ENCODE measurements around the gene EXOC4. TPM values are rescaled to one million over a fixed set of nuclear protein-coding genes. Genes with fewer than 3 reads are reported as not detected.

Gene EXOC4
- total and polyA plus RNA-seq, 2 of the 8 experiments (the other 6 are each of a cell fraction or from before 2014, with no cell fraction given) = 27.0 to 67.3 TPM

DNA sequence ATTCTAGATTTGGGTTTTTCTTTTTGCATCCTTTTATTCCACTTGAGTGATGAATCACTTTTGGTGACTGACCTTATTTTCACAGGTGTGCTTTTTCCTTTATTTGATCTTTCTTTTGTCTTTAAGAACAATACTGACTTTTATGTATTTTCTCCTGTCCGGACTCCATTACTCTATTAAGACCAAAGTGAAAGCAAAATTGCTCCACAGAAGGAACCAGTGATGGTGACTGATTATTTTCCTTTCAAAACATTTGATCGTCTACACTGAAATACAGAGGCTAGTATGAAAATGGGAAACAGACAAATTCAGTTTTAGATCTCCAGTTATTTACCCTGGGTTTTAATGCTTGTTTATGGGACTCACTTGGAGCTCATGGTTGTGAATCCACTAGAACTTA lies 15.5 kb downstream of the EXOC4 start (continued):
- TF ChIP-seq, protein P1, sequence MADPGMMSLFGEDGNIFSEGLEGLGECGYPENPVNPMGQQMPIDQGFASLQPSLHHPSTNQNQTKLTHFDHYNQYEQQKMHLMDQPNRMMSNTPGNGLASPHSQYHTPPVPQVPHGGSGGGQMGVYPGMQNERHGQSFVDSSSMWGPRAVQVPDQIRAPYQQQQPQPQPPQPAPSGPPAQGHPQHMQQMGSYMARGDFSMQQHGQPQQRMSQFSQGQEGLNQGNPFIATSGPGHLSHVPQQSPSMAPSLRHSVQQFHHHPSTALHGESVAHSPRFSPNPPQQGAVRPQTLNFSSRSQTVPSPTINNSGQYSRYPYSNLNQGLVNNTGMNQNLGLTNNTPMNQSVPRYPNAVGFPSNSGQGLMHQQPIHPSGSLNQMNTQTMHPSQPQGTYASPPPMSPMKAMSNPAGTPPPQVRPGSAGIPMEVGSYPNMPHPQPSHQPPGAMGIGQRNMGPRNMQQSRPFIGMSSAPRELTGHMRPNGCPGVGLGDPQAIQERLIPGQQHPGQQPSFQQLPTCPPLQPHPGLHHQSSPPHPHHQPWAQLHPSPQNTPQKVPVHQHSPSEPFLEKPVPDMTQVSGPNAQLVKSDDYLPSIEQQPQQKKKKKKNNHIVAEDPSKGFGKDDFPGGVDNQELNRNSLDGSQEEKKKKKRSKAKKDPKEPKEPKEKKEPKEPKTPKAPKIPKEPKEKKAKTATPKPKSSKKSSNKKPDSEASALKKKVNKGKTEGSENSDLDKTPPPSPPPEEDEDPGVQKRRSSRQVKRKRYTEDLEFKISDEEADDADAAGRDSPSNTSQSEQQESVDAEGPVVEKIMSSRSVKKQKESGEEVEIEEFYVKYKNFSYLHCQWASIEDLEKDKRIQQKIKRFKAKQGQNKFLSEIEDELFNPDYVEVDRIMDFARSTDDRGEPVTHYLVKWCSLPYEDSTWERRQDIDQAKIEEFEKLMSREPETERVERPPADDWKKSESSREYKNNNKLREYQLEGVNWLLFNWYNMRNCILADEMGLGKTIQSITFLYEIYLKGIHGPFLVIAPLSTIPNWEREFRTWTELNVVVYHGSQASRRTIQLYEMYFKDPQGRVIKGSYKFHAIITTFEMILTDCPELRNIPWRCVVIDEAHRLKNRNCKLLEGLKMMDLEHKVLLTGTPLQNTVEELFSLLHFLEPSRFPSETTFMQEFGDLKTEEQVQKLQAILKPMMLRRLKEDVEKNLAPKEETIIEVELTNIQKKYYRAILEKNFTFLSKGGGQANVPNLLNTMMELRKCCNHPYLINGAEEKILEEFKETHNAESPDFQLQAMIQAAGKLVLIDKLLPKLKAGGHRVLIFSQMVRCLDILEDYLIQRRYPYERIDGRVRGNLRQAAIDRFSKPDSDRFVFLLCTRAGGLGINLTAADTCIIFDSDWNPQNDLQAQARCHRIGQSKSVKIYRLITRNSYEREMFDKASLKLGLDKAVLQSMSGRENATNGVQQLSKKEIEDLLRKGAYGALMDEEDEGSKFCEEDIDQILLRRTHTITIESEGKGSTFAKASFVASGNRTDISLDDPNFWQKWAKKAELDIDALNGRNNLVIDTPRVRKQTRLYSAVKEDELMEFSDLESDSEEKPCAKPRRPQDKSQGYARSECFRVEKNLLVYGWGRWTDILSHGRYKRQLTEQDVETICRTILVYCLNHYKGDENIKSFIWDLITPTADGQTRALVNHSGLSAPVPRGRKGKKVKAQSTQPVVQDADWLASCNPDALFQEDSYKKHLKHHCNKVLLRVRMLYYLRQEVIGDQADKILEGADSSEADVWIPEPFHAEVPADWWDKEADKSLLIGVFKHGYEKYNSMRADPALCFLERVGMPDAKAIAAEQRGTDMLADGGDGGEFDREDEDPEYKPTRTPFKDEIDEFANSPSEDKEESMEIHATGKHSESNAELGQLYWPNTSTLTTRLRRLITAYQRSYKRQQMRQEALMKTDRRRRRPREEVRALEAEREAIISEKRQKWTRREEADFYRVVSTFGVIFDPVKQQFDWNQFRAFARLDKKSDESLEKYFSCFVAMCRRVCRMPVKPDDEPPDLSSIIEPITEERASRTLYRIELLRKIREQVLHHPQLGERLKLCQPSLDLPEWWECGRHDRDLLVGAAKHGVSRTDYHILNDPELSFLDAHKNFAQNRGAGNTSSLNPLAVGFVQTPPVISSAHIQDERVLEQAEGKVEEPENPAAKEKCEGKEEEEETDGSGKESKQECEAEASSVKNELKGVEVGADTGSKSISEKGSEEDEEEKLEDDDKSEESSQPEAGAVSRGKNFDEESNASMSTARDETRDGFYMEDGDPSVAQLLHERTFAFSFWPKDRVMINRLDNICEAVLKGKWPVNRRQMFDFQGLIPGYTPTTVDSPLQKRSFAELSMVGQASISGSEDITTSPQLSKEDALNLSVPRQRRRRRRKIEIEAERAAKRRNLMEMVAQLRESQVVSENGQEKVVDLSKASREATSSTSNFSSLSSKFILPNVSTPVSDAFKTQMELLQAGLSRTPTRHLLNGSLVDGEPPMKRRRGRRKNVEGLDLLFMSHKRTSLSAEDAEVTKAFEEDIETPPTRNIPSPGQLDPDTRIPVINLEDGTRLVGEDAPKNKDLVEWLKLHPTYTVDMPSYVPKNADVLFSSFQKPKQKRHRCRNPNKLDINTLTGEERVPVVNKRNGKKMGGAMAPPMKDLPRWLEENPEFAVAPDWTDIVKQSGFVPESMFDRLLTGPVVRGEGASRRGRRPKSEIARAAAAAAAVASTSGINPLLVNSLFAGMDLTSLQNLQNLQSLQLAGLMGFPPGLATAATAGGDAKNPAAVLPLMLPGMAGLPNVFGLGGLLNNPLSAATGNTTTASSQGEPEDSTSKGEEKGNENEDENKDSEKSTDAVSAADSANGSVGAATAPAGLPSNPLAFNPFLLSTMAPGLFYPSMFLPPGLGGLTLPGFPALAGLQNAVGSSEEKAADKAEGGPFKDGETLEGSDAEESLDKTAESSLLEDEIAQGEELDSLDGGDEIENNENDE (IDR thresholded peaks at IDR 0.05; ENCODE audit: insufficient replicate concordance, low read length) = no peak
- TF ChIP-seq EP300 (IDR thresholded peaks at IDR 0.05; ENCODE audit: borderline replicate concordance in 1 of 2, low read depth in 2 of 2, low read length in 2 of 2) (no peak), ASH2L (IDR thresholded peaks at IDR 0.05; ENCODE audit: low read length) (no peak), CTBP2 (IDR thresholded peaks at IDR 0.05; ENCODE audit: borderline replicate concordance, insufficient read depth, insufficient read length, low read length) (no peak), FOSL1 (IDR thresholded peaks at IDR 0.05; ENCODE audit: insufficient read depth, low read depth, low read length) (no peak), CEBPB (IDR thresholded peaks at IDR 0.05; ENCODE audit: low read depth, low read length) (no peak)
- TF ChIP-seq, protein P2, sequence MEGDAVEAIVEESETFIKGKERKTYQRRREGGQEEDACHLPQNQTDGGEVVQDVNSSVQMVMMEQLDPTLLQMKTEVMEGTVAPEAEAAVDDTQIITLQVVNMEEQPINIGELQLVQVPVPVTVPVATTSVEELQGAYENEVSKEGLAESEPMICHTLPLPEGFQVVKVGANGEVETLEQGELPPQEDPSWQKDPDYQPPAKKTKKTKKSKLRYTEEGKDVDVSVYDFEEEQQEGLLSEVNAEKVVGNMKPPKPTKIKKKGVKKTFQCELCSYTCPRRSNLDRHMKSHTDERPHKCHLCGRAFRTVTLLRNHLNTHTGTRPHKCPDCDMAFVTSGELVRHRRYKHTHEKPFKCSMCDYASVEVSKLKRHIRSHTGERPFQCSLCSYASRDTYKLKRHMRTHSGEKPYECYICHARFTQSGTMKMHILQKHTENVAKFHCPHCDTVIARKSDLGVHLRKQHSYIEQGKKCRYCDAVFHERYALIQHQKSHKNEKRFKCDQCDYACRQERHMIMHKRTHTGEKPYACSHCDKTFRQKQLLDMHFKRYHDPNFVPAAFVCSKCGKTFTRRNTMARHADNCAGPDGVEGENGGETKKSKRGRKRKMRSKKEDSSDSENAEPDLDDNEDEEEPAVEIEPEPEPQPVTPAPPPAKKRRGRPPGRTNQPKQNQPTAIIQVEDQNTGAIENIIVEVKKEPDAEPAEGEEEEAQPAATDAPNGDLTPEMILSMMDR (IDR thresholded peaks at IDR 0.05; ENCODE audit: control extremely low read depth in 1 of 3, insufficient read depth in 1 of 3, low read depth in 1 of 3, low read length in 3 of 3) = no peak
